ENCODE measurements around the gene SH3GL2.

The SH3GL2 gene

DNA sequence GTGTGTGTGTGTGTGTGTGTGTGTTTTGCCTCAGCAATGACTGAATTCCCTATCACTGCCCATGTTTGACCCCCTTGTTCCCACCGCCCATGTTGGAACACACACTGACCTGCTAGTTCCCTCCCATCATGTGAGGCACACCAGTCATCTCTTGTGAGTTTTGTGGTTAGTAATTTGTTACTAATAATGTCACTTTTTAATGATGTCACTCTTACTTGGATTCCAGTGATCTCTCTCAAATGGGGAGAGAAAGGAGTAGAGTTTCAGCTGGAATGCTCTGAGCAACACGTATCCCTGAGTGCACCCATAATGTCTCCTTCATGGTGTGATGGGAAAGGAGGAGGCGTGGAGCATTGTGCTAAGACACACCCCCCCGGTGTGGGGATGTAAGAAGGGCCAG is 172.6 kb downstream of the SH3GL2 start:
- Histone ChIP-seq H4K20me1 (ENCODE audit: insufficient read depth, low read length) (no peaks in the 10 kb centered on the region), H2AFZ (ENCODE audit: low read depth, low read length) (no peak overlapping the region), H3K79me2 (ENCODE audit: insufficient read depth, low read length) (no peaks in the 10 kb centered on the region), H3K27me3 (ENCODE audit: insufficient read depth, low read length, poor library complexity) (no peaks in the 10 kb centered on the region), H3K4me1 (ENCODE audit: insufficient read depth, low read length) (no peaks in the 10 kb centered on the region), H3K9ac (ENCODE audit: low read depth, low read length) (no peak overlapping the region), H3K27ac (ENCODE audit: low read length) (no peak overlapping the region), H3K4me2 (ENCODE audit: insufficient read depth, low read length) (no peak overlapping the region), H3K36me3 (ENCODE audit: insufficient read depth, low read length) (no peaks in the 10 kb centered on the region), H3K9me3 (ENCODE audit: insufficient read depth, low read length, severe bottlenecking) (no peaks in the 10 kb centered on the region), H3K4me3 (ENCODE audit: low read depth in 1 of 2, low read length in 2 of 2) (no peak overlapping the region)
- no peak for TF ChIP-seq EZH2 (IDR thresholded peaks at IDR 0.05; ENCODE audit: borderline replicate concordance, low read depth, low read length, severe bottlenecking)
- TF ChIP-seq, protein P1, sequence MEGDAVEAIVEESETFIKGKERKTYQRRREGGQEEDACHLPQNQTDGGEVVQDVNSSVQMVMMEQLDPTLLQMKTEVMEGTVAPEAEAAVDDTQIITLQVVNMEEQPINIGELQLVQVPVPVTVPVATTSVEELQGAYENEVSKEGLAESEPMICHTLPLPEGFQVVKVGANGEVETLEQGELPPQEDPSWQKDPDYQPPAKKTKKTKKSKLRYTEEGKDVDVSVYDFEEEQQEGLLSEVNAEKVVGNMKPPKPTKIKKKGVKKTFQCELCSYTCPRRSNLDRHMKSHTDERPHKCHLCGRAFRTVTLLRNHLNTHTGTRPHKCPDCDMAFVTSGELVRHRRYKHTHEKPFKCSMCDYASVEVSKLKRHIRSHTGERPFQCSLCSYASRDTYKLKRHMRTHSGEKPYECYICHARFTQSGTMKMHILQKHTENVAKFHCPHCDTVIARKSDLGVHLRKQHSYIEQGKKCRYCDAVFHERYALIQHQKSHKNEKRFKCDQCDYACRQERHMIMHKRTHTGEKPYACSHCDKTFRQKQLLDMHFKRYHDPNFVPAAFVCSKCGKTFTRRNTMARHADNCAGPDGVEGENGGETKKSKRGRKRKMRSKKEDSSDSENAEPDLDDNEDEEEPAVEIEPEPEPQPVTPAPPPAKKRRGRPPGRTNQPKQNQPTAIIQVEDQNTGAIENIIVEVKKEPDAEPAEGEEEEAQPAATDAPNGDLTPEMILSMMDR (IDR thresholded peaks at IDR 0.05; ENCODE audit: borderline replicate concordance, extremely low read depth, low read length, poor library complexity, severe bottlenecking) = no peak
- ATAC-seq (ENCODE audit: insufficient read depth, low read depth) (no peak), DNase-seq (no peak)

DNA sequence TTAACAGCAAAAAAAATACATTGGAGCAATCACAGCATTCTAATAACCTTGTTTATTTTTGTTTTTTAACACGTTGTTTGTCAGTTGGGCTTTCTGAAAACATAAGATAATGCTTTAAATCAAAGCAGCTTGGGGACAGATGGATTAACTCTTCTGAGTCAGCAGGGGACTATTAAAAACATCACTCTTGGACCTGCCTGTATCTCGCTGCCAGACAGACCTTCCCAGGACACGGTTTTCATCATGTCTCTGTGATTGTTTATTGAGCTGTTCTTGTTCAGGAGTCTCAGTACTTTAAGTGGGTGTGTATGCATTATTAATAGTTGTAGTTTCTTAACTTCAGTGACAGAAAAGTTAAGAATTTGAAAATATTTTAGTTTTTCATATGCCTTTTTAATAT is 173.2 kb downstream of the SH3GL2 start:
- H3K36me3 ChIP-seq (ENCODE audit: insufficient read depth, low read length) = no peaks in the 10 kb centered on the region
- H3K4me2 ChIP-seq (ENCODE audit: insufficient read depth, low read length) = no peak overlapping the region
- H3K4me1 ChIP-seq (ENCODE audit: insufficient read depth, low read length) = no peaks in the 10 kb centered on the region
- no peak for DNase-seq
- TF ChIP-seq, protein P1 (IDR thresholded peaks at IDR 0.05; ENCODE audit: borderline replicate concordance, extremely low read depth, low read length, poor library complexity, severe bottlenecking) = no peak
- TF ChIP-seq EZH2 (IDR thresholded peaks at IDR 0.05; ENCODE audit: borderline replicate concordance, low read depth, low read length, severe bottlenecking) = no peak
- H3K27ac ChIP-seq (ENCODE audit: low read length) = no peak overlapping the region
- H4K20me1 ChIP-seq (ENCODE audit: insufficient read depth, low read length) = no peaks in the 10 kb centered on the region
- H3K27me3 ChIP-seq (ENCODE audit: insufficient read depth, low read length, poor library complexity) = no peaks in the 10 kb centered on the region
- no peak overlapping the region for H3K9ac ChIP-seq (ENCODE audit: low read depth, low read length)
- H3K4me3 ChIP-seq (ENCODE audit: low read depth in 1 of 2, low read length in 2 of 2) = no peak overlapping the region
- no peaks in the 10 kb centered on the region for H3K79me2 ChIP-seq (ENCODE audit: insufficient read depth, low read length)
- no peaks in the 10 kb centered on the region for H3K9me3 ChIP-seq (ENCODE audit: insufficient read depth, low read length, severe bottlenecking)
- no peak overlapping the region for H2AFZ ChIP-seq (ENCODE audit: low read depth, low read length)
- no peak for ATAC-seq (ENCODE audit: insufficient read depth, low read depth)

DNA sequence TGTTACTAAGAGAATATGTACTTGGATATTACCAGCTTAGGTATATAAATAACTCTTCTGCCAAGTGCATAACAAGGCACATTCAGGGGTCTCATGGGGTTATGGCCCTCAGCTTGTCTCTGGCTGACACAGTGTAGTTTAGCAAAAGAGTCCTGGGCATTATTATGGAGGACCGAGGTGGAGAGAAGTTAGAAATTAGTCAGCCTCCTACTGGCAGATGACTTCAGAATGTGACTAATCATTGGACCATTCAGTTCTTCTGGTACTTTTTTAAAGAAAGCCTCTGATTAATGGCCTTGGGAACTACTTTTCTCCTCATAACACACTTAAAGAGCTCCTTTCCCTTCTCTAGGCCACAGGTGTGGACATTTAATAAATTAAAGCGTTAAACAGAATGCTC is 178.9 kb downstream of the SH3GL2 start:
- no peak for DNase-seq
- ATAC-seq (ENCODE audit: insufficient read depth, low read depth) = no peak

More for the DNA sequence above, 178.9 kb downstream of the SH3GL2 start:
- Histone ChIP-seq H4K20me1 (ENCODE audit: insufficient read depth, low read length) (no peaks in the 10 kb centered on the region), H3K27ac (ENCODE audit: low read length) (no peak overlapping the region), H3K36me3 (ENCODE audit: insufficient read depth, low read length) (no peaks in the 10 kb centered on the region), H3K79me2 (ENCODE audit: insufficient read depth, low read length) (no peaks in the 10 kb centered on the region), H3K9me3 (ENCODE audit: insufficient read depth, low read length, severe bottlenecking) (no peaks in the 10 kb centered on the region), H3K9ac (ENCODE audit: low read depth, low read length) (no peak overlapping the region), H3K4me2 (ENCODE audit: insufficient read depth, low read length) (no peak overlapping the region), H3K4me3 (ENCODE audit: low read depth in 1 of 2, low read length in 2 of 2) (no peak overlapping the region), H2AFZ (ENCODE audit: low read depth, low read length) (no peak overlapping the region), H3K4me1 (ENCODE audit: insufficient read depth, low read length) (no peaks in the 10 kb centered on the region), H3K27me3 (ENCODE audit: insufficient read depth, low read length, poor library complexity) (no peaks in the 10 kb centered on the region)
- TF ChIP-seq, protein P1 (IDR thresholded peaks at IDR 0.05; ENCODE audit: borderline replicate concordance, extremely low read depth, low read length, poor library complexity, severe bottlenecking) = no peak
- TF ChIP-seq EZH2 (IDR thresholded peaks at IDR 0.05; ENCODE audit: borderline replicate concordance, low read depth, low read length, severe bottlenecking) = no peak

Data from DND-41 (cell line).